Ovary (tissue), 9 donors: ENCODE measurements around the gene AUH. TPM values are rescaled to one million over a fixed set of nuclear protein-coding genes. Genes with fewer than 3 reads are reported as not detected.
A peak's percentile ranks its signal among the peaks of the same experiment; 100 is the strongest.

Source experiments
- DNase-seq, 5 donors: peaks; one replicate each; pipeline ENCODE4 v3.0.0-alpha.2; 2019 to 2020
- H3K27ac ChIP-seq, 2 donors: fragments of 200-600 bp; one replicate each; pipeline versions ENCODE4 v1.5.1 to v1.8.0; 2019 to 2022
- H3K27me3 ChIP-seq: fragments of 200-600 bp; one replicate; pipeline ENCODE4 v1.8.0; 2022
- H3K36me3 ChIP-seq: fragments of 200-600 bp; sonication (generic); one replicate; pipeline ENCODE4 v1.5.1; 2019
- H3K4me1 ChIP-seq: one replicate; pipeline ENCODE4 v1.8.1; 2013; ENCODE audit warnings: mild to moderate bottlenecking, moderate library complexity; ENCODE audit not compliant: insufficient read depth
- H3K4me3 ChIP-seq: fragments of 200-600 bp; sonication (generic); one replicate; pipeline ENCODE4 v1.5.1; 2017
- H3K9me3 ChIP-seq, 2 donors: fragments of 200-600 bp in 1 of 2; sonication (generic) in 1 of 2; one replicate each; pipeline versions ENCODE4 v1.5.1 to v1.8.1; 2013 to 2019; ENCODE audit warnings: mild to moderate bottlenecking in 1 of 2, moderate library complexity in 1 of 2
- EP300 ChIP-seq: sonication (generic); formaldehyde crosslinking; IDR thresholded peaks from one replicate; pipeline ENCODE4 v1.6.1; 2017; ENCODE audit warnings: antibody characterized with exemption
- POLR2A ChIP-seq: fragments of 450-650 bp; IDR thresholded peaks from one replicate; pipeline ENCODE4 v1.6.1; 2017; ENCODE audit warnings: antibody characterized with exemption, mild to moderate bottlenecking, moderate library complexity
- WGBS, 3 donors: extraction: QIAGEN DNeasy Blood & Tissue Kit in 1 of 3; methylation state at CpG; one replicate each; pipeline versions ENCODE4 v1.1.5 to v1.1.7; 2013 to 2017; 5-methylcytosine and 5-hydroxymethylcytosine counted together
- intact Hi-C, 4 donors: fragments of 100-400 bp; cut with DNase I; formaldehyde crosslinking; loops; one replicate each; pipeline versions ENCODE4 v1.11.0 to v1.15.1; 2022 to 2023
- polyA plus RNA-seq, 2 donors: library from polyadenylated mRNA; stranded (reverse); fragments of 200-250 nt in 1 of 2; fragments of 350-450 nt in 1 of 2; fragmentation: Illumina TruSeq in 1 of 2; extraction: RNeasy Lipid Tissue Mini Kit (QIAGEN cat#74804) in 1 of 2; gene quantifications; one replicate each; pipeline ENCODE4 v1.2.3, GENCODE V29; 2013 to 2014
- total RNA-seq, 7 donors: library from RNA; depleted of rRNA in 2 of 7; stranded (reverse); fragments of >200 nt in 2 of 7; fragmentation: NEBNext Ultra II Directional in 3 of 7; extraction: Animal tissue kit (Norgen Biotek cat#: 25700) in 3 of 7; gene quantifications; one replicate each; pipeline versions ENCODE4 v1.1.0 to v1.2.4, GENCODE V29; 2016 to 2023
- TF ChIP-seq, protein P1 (sequence below), 3 donors: fragments of 450-650 bp in 2 of 3; fragments of 200-600 bp in 1 of 3; IDR thresholded peaks; one replicate each; pipeline versions ENCODE4 v1.5.1 to v1.8.0; 2016 to 2022; ENCODE audit warnings: antibody characterized with exemption in 3 of 3, mild to moderate bottlenecking in 1 of 3
- donor health status: DM: no; HTN: no; CAD: no; lungs with moderate emphysema.
- donor health status: DM: no; HTN: no; CAD: no.
- donor health status: Bipolar disorder and iron deficiency.
- donor health status: DM: yes; HTN: yes; CAD: no.
- donor health status: DM: no; HTN: no; CAD: no.
- donor health status: DM: yes; HTN: yes; CAD: no.

The AUH gene
- total and polyA plus RNA-seq, 9 donors: 12.0 to 48.5 (median 18.6) TPM

DNA sequence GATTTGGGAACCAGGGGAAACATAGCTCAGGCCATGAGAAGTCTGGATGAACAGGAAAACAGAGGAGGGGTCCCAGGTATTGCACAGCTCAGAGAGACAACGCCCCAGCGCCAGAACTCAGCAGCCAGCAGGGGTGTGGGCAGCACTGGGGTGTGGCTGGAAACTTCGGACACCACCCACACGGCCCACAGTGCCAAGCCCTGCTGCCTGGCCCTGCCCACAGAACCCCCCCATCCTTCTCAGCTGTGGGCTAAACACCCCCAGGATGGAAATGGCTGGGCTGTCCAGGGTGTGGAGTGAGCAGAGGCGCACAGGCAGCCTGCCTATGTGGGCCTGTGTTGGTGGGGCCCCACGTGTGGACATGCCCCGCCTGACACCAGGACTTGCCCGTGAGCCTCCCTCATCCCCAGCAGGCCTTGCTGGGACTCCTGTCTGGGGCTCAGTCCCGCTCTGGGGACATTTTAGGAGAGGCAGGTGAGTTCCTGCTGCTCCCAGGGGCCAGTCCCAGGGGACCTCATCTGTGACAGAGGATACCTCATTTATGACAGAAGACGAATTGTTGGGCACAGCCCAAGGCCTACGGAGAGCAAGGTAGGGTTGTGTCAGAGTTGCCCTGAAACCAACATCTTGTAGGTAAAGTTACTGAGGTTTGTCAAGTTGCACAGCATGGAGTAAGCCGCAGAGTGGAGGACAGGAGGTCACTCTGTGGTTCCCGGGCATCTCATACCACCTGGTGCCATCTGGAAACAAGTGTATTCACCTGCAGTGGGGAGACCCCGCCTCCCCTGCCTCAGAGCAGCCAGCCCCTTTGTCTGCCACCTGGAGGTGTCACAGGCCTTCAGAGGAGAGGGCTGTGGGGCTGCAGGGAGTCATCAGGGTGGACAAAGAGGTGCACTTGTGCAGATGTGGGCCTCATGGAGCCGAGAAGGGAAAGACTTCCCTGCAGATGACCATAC lies 183.2 kb downstream of the AUH start:
- H3K36me3 ChIP-seq: no peaks in the 10 kb centered on the region
- no peak overlapping the region for H3K27ac ChIP-seq
- DNase-seq: peak in 2 of 5 donors; percentile 10 to 11
- TF ChIP-seq, protein P1, sequence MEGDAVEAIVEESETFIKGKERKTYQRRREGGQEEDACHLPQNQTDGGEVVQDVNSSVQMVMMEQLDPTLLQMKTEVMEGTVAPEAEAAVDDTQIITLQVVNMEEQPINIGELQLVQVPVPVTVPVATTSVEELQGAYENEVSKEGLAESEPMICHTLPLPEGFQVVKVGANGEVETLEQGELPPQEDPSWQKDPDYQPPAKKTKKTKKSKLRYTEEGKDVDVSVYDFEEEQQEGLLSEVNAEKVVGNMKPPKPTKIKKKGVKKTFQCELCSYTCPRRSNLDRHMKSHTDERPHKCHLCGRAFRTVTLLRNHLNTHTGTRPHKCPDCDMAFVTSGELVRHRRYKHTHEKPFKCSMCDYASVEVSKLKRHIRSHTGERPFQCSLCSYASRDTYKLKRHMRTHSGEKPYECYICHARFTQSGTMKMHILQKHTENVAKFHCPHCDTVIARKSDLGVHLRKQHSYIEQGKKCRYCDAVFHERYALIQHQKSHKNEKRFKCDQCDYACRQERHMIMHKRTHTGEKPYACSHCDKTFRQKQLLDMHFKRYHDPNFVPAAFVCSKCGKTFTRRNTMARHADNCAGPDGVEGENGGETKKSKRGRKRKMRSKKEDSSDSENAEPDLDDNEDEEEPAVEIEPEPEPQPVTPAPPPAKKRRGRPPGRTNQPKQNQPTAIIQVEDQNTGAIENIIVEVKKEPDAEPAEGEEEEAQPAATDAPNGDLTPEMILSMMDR (IDR thresholded peaks at IDR 0.05): no peak
- TF ChIP-seq EP300 (no peak), POLR2A (no peak)
- WGBS, 3 donors: 89 to 92% (median 89%) methylated on average over 15 of the region's 15 CpGs
- intact Hi-C loops: no loop called here
- no peaks in the 10 kb centered on the region for H3K9me3 ChIP-seq
- no peaks in the 10 kb centered on the region for H3K4me1 ChIP-seq
- H3K4me3 ChIP-seq: no peak overlapping the region
- H3K27me3 ChIP-seq: no peaks in the 10 kb centered on the region

DNA sequence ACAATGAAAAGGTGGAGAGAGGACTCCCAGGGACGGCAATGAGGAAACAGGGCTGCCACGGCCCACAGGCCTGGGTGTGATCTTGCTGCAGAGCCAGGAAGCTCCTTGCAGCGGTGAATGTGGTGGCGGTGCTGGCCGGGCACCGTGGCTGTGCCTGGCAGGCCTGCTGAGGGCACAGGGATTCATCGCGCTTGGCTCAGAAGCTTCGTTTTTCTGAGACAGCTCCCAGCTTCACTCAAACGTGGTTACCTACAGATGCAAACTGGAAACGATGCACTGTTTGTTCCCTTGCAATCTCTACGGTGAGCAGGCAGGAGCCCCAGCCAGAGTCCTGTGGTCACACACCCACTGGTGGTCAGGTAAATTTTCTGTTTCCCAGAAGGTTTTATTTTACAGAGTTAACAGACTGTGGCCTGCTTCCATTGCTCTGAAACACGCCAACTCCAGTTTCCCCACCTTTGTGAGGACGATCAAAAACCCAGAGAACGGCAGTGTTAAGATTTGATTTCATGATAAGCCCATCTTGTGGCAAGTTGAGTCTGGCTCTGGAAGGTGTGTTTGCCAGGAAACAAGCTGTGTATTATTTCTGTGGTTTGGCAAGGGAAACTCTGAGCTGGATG lies 183.9 kb downstream of the AUH start:
- Histone ChIP-seq H3K9me3 (no peaks in the 10 kb centered on the region), H3K4me1 (no peaks in the 10 kb centered on the region), H3K4me3 (no peak overlapping the region), H3K27me3 (no peaks in the 10 kb centered on the region), H3K27ac (no peak overlapping the region), H3K36me3 (no peaks in the 10 kb centered on the region)
- 72 to 84% (median 79%) methylated on average over 15 of the region's 15 CpGs for WGBS, 3 donors
- intact Hi-C loops: no loop called here
- TF ChIP-seq, protein P1 (IDR thresholded peaks at IDR 0.05): no peak
- TF ChIP-seq EP300 (no peak), POLR2A (no peak)
- peak in 2 of 5 donors; percentile 9 to 11 for DNase-seq

DNA sequence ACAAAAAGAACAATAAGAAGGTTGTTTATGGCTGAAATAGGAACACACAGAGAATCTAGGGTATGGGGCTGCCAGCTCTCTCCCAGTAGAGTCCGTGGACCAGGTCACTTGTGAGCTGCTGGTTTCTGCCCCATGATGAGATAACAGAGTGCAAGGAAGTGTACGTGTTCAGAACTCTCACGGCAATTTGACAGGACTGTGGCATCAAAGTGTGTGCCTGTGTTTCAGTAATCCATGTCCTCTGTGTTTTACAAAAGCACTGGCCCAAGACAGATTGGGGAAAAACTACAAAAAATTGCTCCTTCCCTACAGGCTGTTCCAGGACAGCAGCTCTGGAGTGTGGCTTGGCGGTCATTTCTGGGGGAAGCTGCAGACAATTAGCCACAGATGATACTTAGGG lies 184.6 kb downstream of the AUH start:
- WGBS, 3 donors: 80 to 91% (median 85%) methylated on average over 4 of the region's 4 CpGs
- DNase-seq: peak in 1 of 5 donors; percentile 2
- Histone ChIP-seq H3K4me1 (no peaks in the 10 kb centered on the region), H3K9me3 (no peaks in the 10 kb centered on the region), H3K27ac (no peak overlapping the region), H3K27me3 (no peaks in the 10 kb centered on the region), H3K36me3 (no peaks in the 10 kb centered on the region), H3K4me3 (no peak overlapping the region)
- intact Hi-C loops: no loop called here
- TF ChIP-seq EP300: no peak
- TF ChIP-seq, protein P1 (IDR thresholded peaks at IDR 0.05): no peak
- no peak for TF ChIP-seq POLR2A

DNA sequence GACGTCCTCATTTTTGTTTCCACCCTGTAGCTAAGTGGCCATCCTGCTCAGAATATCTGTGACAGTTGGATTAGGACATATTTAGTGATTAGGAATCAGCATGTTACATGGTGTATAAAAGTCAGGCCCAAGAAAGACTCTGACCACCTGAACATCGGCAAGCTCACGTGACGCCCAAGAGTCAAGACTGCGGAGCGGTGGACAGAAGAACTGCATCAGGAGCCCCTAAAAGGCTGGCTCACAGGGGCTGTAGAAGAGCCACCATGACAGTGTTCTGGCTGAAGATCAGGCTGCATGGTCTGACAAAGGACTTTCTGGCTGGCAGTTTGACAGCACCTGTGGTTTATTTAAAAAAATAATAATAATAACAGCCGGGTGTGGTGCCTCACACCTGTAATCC lies 185.3 kb downstream of the AUH start:
- WGBS, 3 donors: 93 to 98% (median 95%) methylated on average over 7 of the region's 7 CpGs
- peak in 1 of 5 donors; percentile 2 for DNase-seq
- Histone ChIP-seq H3K36me3 (no peaks in the 10 kb centered on the region), H3K4me3 (no peak overlapping the region), H3K9me3 (no peaks in the 10 kb centered on the region), H3K27ac (no peak overlapping the region), H3K27me3 (no peaks in the 10 kb centered on the region), H3K4me1 (no peaks in the 10 kb centered on the region)
- intact Hi-C loops: no loop called here
- TF ChIP-seq POLR2A (no peak), EP300 (no peak)
- TF ChIP-seq, protein P1 (IDR thresholded peaks at IDR 0.05): no peak
